Smooth muscle cell of the brain vasculature (primary cell): ENCODE data around the gene IDUA.
"Not testable (repeated sequence)": the region's sequence is repeated elsewhere in the genome, so short reads cannot be mapped to it uniquely, and the experiment has no call there.

Experiments
- DNase-seq: peaks from one replicate; pipeline ENCODE4 v3.0.0-alpha.2; 2012; ENCODE audit warnings: low read depth, low spot score

IDUA gene

GRCh38 chr4:987624-988513 lies 1.0 kb downstream of the IDUA start:
- DNase-seq: no peak

GRCh38 chr4:988726-989721 lies 2.2 kb downstream of the IDUA start:
- no peak for DNase-seq

DNA sequence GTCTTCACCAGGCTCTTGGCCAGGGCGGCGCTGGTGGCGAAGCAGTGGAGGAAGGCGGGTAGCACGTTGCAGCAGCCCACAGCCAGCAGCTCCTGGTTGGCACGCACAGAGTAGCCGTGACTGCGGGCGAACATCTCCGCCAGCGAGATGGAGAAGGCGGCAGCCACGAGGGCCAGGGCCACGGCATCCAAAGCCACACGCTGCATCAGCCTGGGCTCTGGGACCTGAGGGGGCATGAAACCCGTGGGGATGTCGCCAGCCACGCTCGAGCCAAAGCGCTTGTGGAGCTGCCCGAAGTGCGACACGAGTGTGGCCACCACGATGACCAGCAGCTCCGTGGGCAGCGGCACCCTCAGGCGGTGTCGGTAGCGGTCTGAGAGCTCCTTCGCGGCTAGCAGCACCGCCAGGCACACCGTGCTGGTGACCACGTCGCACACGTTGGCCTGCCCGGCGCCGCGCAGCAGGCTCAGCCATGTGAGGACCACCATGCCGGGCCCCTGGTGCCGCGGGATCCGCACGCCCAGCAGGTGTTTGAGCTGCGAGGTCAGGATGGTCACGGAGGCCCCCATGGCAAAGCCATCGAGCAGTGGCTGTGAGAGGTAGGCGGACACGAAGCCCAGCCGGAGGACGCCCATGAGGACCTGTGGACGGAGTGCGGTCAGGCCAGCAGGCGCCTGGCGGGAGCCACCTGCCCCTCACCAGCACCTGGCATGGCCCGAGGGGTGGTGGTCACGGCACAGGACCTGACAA lies 3.1 kb downstream of the IDUA start:
- no peak for DNase-seq

DNA sequence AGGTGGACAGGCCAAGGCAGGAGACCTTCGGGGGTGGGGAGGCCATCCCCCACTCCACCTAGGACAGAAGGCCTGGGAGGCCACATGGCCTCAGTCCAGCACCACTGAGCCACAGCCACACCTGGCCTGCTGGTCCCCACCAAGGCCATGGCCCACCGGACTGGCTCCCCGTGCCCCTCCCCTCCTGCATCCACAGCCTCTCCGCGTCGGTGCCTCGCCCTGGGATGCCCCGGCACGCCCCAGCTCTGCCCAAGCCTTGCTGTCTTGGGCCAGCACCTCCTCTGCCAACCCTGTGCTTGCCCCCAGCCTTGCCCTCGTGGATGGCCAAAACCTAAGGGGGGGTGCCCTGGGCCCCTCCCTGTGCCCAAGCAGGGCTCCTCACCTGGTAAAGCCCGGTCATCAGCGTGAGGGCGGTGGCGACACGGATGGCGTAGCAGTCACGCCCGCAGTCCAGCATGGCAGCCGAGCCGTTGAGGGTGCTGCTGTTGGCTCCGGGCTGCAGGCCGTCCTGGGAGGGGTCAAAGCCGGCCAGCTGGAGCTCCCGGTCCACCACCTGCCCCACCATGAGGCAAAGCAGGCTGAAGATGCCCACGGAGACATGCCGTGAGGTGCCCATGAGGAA lies 4.0 kb downstream of the IDUA start:
- DNase-seq: no peak

DNA sequence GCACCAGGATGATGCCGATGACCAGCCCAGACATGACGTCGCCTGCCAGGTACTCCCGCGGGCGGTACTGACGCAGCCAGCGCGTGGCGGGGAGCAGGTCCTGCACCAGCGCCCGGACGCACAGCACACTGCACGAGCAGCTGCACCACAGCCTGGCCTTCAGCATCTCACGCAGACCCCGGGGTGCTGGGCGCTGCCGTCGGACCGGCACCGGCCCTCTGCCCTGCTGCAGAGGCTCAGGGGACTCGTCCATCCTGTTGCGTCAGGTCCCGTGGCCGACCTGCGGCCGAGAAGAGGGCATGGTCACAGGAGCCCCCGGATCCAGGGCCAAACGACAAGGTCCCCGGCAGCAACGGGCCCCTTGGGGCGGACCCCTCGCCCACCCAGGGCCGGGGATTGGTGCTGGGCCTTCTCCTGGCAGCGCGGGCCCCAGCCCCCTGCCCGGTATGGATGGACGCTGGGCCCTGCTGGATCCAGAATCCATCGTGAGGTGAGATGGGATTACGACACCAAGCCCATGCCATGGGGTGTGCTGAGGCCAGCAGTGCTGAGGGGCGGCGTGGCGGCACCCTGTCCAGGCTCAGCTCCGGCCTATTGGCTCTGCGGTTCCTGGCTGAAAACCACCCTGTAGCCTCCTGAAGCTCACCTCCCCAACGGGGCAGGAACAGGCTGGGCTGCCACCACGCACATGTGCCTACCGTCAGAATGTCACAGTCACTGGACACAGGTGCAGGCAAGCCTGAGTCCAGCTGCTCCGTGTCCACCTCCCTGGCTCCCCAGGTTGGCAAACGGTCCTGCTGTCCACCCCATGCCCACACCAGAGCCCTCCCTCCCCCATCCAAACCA lies 4.8 kb downstream of the IDUA start:
- no peak for DNase-seq

DNA sequence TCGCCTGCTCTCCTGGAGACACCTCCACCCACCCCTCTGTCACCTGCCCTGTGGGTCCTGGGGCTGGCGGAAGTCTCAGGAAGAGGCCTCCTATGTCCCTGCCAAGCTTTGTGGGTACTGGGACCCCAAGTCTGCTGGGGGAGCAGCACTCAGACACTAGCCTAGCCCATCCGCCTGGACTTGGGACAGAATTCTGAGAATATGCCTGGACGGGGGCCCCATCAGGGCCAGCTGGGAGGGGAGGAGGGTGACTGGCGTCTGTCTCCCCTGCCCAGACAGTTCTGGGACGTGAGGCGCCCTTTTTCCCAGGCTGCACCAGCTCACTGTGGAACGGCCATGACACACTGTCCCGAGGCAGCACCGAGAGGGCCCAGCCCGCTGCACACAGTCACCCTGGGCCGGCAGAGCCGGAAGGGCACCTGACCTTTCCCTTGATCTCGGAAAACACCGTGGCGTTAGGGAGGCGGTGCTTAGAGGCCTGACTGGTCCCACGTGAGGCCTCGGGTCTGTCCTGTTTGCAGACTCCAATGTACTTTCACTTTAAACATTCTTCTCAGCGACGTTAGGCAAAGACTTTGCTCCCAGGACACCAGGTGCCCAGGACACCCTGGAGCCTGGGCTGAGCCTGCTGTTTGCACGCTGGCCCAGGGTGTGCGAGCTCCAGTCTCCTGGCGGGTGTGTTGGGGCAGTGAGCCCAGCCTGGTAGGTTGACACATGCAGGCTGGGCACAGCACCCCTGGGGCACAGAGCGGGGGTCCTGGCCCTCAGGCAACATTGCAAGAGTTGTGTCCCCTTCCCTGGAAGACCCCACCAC lies 5.7 kb downstream of the IDUA start:
- DNase-seq: no peak

- no peak for DNase-seq
Observed at GRCh38 chr4:993111-994029, 6.5 kb downstream of the IDUA start, which contains the start of gene SLC26A1. SLC26A1 (minus strand) TSS chr4:993404; CDS start chr4:991703, 1,701 bp downstream.

DNA sequence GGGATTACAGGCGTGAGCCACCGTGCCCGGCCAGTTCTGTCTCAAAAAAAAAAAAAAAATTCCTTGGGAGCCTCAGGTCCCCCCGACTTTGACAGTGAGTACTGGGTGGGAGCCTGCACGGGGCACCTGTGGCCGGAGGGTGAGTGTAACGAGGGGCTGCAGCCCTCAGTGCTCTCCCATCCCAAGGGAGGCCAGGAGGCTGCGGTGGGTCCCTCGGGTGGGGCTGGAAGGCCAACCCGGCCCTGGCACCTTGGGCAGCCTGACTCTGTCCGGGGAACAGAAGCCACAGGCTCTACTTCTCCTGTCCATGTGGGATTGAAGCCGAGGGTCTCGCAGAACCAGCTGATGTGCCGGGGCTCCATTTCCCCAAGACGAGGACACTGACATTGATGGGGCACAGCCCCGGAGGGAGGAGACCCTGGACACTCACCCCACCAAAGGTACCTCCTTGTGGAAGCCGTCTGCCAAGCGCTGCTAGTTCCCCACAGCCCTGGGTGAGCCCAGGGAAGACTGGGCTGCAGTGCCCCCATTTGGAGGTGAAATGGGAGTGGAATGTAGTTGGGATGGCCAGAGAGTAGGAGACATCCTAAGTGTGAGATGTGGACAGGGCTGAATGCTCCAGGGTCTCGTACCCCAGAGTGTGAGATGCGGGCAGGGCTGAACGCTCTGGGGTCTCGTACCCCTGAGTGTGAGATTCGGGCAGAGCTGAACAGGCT lies 8.6 kb downstream of the IDUA start:
- no peak for DNase-seq

GRCh38 chr4:996030-996996 lies 9.5 kb downstream of the IDUA start:
- no peak for DNase-seq

- DNase-seq: no peak
Observed at GRCh38 chr4:996997-997374, 10.1 kb downstream of the IDUA start.

DNA sequence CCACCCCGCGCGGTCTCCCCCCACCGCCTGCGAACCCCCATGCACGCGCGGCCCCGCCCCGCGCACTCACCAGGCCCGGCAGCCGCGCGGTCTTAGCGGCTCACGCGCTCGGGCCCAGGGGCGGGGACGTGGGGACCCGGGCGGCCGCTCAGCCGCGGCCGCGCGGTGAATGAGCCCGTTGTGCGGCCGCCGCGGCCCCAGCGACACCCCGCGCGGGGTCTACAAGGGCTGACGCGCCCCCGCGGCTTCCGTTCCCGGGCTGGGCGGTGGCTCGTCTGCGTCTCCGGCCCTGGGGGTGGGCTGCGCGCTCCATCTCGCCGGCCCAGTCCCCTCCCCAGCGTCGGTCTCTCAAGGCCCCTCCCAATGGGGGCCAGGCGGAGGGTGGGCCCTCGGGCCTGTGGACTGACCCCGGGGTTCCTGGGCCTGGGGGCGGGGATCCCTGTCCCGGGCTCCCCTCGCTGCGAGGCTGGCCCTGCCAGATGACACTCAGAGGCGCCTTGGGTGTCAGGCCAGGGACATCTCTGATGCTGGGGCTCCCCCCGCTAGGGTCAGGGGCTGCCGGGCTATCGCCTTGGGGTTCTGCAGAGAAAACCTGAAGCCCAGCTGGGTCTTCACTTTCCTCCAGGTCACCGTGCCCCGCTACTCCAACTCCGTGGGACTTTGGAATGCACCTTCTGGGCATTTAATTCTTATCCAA lies 10.7 kb downstream of the IDUA start:
- DNase-seq: no peak

- no peak for DNase-seq
Observed at GRCh38 chr4:998096-998691, 11.3 kb downstream of the IDUA start.

GRCh38 chr4:999240-999863 lies 12.5 kb downstream of the IDUA start:
- not testable (repeated sequence) for DNase-seq

DNA sequence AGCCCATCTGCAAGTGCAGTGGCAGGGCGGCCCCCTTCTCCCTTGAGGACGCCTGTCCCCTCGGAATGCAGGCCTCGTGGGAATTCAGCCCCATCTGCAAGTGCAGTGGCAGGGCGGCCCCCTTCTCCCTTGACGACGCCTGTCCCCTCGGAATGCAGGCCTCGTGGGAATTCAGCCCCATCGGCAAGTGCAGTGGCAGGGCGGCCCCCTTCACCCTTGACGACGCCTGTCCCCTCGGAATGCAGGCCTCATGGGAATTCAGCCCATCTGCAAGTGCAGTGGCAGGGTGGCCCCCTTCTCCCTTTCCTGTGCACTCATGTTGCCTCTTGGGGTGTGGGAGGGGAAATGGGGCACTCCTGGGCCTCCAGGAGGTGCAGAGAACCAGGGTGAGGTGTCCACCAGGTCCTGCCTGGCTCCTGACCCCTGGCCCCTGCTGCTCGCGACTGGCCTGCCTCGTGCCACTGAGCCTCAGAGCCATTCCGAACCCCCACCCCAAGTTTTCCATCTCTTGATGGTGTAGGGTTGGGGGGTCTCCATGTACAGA lies 13.1 kb downstream of the IDUA start:
- no peak for DNase-seq
